ENCODE measurements around the gene ROPN1.

DNA sequence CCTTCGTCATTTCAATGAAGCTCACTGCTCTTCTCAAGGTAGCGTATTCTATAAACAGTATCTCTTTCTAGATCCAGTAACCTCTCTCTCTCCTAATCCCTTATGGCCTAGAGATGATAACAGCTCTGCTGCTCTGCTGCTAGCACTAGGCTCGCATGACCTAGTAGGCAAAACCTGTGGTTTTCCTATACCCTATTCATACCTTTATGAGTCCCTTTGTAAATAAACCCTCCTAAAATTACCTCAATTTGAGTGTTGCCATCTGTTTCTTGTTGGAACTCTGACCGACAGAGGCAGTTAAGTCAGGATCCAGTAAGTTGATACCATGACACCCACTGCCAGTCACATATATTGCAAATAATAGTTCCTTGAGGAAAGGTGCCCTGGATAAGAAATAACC lies 38.2 kb downstream of the ROPN1 start:
- TF ChIP-seq, protein P1, sequence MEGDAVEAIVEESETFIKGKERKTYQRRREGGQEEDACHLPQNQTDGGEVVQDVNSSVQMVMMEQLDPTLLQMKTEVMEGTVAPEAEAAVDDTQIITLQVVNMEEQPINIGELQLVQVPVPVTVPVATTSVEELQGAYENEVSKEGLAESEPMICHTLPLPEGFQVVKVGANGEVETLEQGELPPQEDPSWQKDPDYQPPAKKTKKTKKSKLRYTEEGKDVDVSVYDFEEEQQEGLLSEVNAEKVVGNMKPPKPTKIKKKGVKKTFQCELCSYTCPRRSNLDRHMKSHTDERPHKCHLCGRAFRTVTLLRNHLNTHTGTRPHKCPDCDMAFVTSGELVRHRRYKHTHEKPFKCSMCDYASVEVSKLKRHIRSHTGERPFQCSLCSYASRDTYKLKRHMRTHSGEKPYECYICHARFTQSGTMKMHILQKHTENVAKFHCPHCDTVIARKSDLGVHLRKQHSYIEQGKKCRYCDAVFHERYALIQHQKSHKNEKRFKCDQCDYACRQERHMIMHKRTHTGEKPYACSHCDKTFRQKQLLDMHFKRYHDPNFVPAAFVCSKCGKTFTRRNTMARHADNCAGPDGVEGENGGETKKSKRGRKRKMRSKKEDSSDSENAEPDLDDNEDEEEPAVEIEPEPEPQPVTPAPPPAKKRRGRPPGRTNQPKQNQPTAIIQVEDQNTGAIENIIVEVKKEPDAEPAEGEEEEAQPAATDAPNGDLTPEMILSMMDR (IDR thresholded peaks at IDR 0.05 in 8 of 11, conservative IDR thresholded peaks at IDR 0.05 in 3 of 11) = no peak
- no peak for TF ChIP-seq POLR2A (IDR thresholded peaks at IDR 0.05)

Data from spleen (tissue), 7 donors.